IMR-90 (cell line): ENCODE results near the gene EDDM13. TPM values are rescaled to one million over a fixed set of nuclear protein-coding genes. Genes with fewer than 3 reads are reported as not detected.

ENCODE experiments used
- ATAC-seq: fragments of 200-7000 bp; cut with Tn5 transposase; 2 replicates; pipeline ENCODE4 v1.9.1; 2020; ENCODE audit warnings: low read depth, mild to moderate bottlenecking, moderate library complexity
- BruUV-seq: library from RNA; stranded (reverse); fragments of 400-500 nt; replicated peaks from 2 replicates; lab custom pipeline; 2021; lab: Mats Ljungman, UMichigan
- CTCF ChIA-PET: fragments of 300-600 bp; formaldehyde crosslinking; extraction: SDS; loops from one replicate; lab custom pipeline; 2021; ENCODE audit warnings: antibody characterized with exemption; lab: Yijun Ruan, JAX
- POLR2A ChIA-PET: fragments of 300-600 bp; sonication (Branson Sonifier 250); formaldehyde crosslinking; loops from one replicate; lab custom pipeline; 2022; ENCODE audit warnings: antibody characterized with exemption; ENCODE audit not compliant: unreplicated experiment; lab: Charles Lee
- DNase-seq: peaks from one replicate; pipeline ENCODE4 v3.0.0; 2013
- H2AFZ ChIP-seq: replicated peaks from 2 replicates; pipeline ENCODE3; 2013; ENCODE audit warnings: low read length, mild to moderate bottlenecking; ENCODE audit not compliant: poor library complexity
- H2AK5ac ChIP-seq: 2 replicates; pipeline ENCODE4 v1.6.1; 2013; ENCODE audit warnings: low read depth, low read length, inconsistent platforms
- H2AK9ac ChIP-seq: replicated peaks from 2 replicates; pipeline ENCODE3; 2013; ENCODE audit warnings: mild to moderate bottlenecking, low read depth, low read length, moderate library complexity; ENCODE audit not compliant: poor library complexity
- H2BK120ac ChIP-seq: 2 replicates; pipeline ENCODE4 v1.6.1; 2013; ENCODE audit warnings: low read depth, low read length, inconsistent platforms
- H2BK15ac ChIP-seq: 3 replicates; pipeline ENCODE4 v1.6.1; 2013; ENCODE audit warnings: low read depth, low read length, inconsistent platforms
- H2BK20ac ChIP-seq: 2 replicates; pipeline ENCODE4 v1.6.1; 2013; ENCODE audit warnings: low read depth, mild to moderate bottlenecking, inconsistent platforms, low read length, moderate library complexity
- H2BK5ac ChIP-seq: 2 replicates; pipeline ENCODE4 v1.6.1; 2013; ENCODE audit warnings: mild to moderate bottlenecking, low read depth, low read length, inconsistent platforms; ENCODE audit not compliant: poor library complexity, severe bottlenecking
- H3K14ac ChIP-seq: replicated peaks from 2 replicates; pipeline ENCODE4 v1.6.1; 2013; ENCODE audit warnings: low read depth, low read length, inconsistent platforms
- H3K18ac ChIP-seq: 2 replicates; pipeline ENCODE4 v1.6.1; 2013; ENCODE audit warnings: low read depth, low read length, control low read depth
- H3K23ac ChIP-seq: 2 replicates; pipeline ENCODE4 v1.6.1; 2013; ENCODE audit warnings: low read depth, low read length, inconsistent platforms
- H3K27ac ChIP-seq: 2 replicates; pipeline ENCODE4 v1.5.1; 2013; ENCODE audit warnings: mild to moderate bottlenecking, control low read depth, low read length; ENCODE audit not compliant: insufficient read depth
- H3K27me3 ChIP-seq: 2 replicates; pipeline ENCODE4 v1.6.1; 2013; ENCODE audit warnings: low read length; ENCODE audit not compliant: control insufficient read depth, insufficient read depth
- H3K36me3 ChIP-seq: 2 replicates; pipeline ENCODE4 v1.6.1; 2013; ENCODE audit warnings: low read length, mixed read lengths; ENCODE audit not compliant: control insufficient read depth, insufficient read depth
- H3K4ac ChIP-seq: 2 replicates; pipeline ENCODE4 v1.6.1; 2013; ENCODE audit warnings: low read depth, low read length, inconsistent platforms
- H3K4me1 ChIP-seq: 2 replicates; pipeline ENCODE4 v1.6.1; 2013; ENCODE audit warnings: low read length, mixed read lengths; ENCODE audit not compliant: control insufficient read depth, insufficient read depth
- H3K4me2 ChIP-seq: 2 replicates; pipeline ENCODE4 v1.6.1; 2013; ENCODE audit warnings: low read depth, mild to moderate bottlenecking, control low read depth, low read length, moderate library complexity
- H3K4me3 ChIP-seq: 2 replicates; pipeline ENCODE4 v1.5.1; 2013; ENCODE audit warnings: low read depth, mild to moderate bottlenecking, control low read depth, low read length, moderate library complexity; ENCODE audit not compliant: insufficient read depth
- H3K56ac ChIP-seq: 2 replicates; pipeline ENCODE4 v1.6.1; 2013; ENCODE audit warnings: low read length, inconsistent platforms; ENCODE audit not compliant: insufficient read depth; ENCODE audit errors: extremely low read depth
- H3K79me1 ChIP-seq, 2 experiments: 2 replicates each; pipeline ENCODE4 v1.6.1; 2013; ENCODE audit warnings: low read length in 2 of 2, inconsistent platforms in 1 of 2, low read depth in 1 of 2
- H3K9ac ChIP-seq: 2 replicates; pipeline ENCODE4 v1.6.1; 2013; ENCODE audit warnings: low read depth, low read length, control low read depth
- H3K9me1 ChIP-seq: 2 replicates; pipeline ENCODE4 v1.6.1; 2013; ENCODE audit warnings: low read length, inconsistent platforms; ENCODE audit not compliant: insufficient read depth
- H3K9me3 ChIP-seq: 2 replicates; pipeline ENCODE4 v1.6.1; 2013; ENCODE audit warnings: low read length; ENCODE audit not compliant: control insufficient read depth, insufficient read depth
- H4K20me1 ChIP-seq: 2 replicates; pipeline ENCODE4 v1.6.1; 2013; ENCODE audit warnings: low read length, inconsistent platforms; ENCODE audit not compliant: insufficient read depth
- H4K5ac ChIP-seq: 2 replicates; pipeline ENCODE4 v1.6.1; 2013; ENCODE audit warnings: mild to moderate bottlenecking, low read depth, low read length, control low read depth
- H4K8ac ChIP-seq, 2 experiments: 2 replicates each; pipeline ENCODE4 v1.6.1; 2013; ENCODE audit warnings: low read depth in 2 of 2, low read length in 2 of 2, control low read depth in 1 of 2, inconsistent platforms in 1 of 2
- H4K91ac ChIP-seq: 2 replicates; pipeline ENCODE4 v1.6.1; 2013; ENCODE audit warnings: low read depth, low read length, inconsistent platforms; ENCODE audit not compliant: insufficient read depth
- CHD1 ChIP-seq: IDR thresholded peaks from 2 replicates; pipeline ENCODE4 v1.6.1; 2012; ENCODE audit warnings: low read depth, low read length, improper control_type of control experiment
- NFE2L2 ChIP-seq: fragments of 150-350 bp; IDR thresholded peaks from 2 replicates; pipeline ENCODE4 v1.6.1; 2016; ENCODE audit warnings: low read depth, mild to moderate bottlenecking, low read length
- RFX5 ChIP-seq: IDR thresholded peaks from 2 replicates; pipeline ENCODE4 v1.8.0; 2012; ENCODE audit warnings: low read depth, mild to moderate bottlenecking, low read length, moderate library complexity
- WGBS, 2 experiments: methylation state at CpG; one replicate each; pipeline versions ENCODE4 v1.1.5 to v1.1.7; 2013; ENCODE audit warnings: missing lambda C conversion rate in 2 of 2; ENCODE audit not compliant: insufficient read length in 1 of 2; ENCODE audit errors: extremely low coverage in 2 of 2; 5-methylcytosine and 5-hydroxymethylcytosine counted together
- dilution Hi-C: fragments of 300-500 bp; cut with HindIII; formaldehyde crosslinking; loops from one replicate; pipeline ENCODE4 v1.14.3; 2018; ENCODE audit warnings: low sequenced_read_pairs; ENCODE audit not compliant: unreplicated experiment
- in situ Hi-C: fragments of 300-500 bp; cut with MboI; formaldehyde crosslinking; loops from 3 replicates; pipeline ENCODE4 v1.14.3; 2019; ENCODE audit warnings: low sequenced_read_pairs, inconsistent platforms, mixed read lengths
- intact Hi-C: fragments of 100-400 bp; cut with micrococcal nuclease; formaldehyde crosslinking; loops from 2 replicates; pipeline ENCODE4 v1.10.0; 2022
- polyA plus RNA-seq, 3 experiments: library from polyadenylated mRNA; depleted of rRNA; stranded (reverse); fragments of >200 nt; gene quantifications; 2 replicates each; pipeline ENCODE4 v1.2.3, GENCODE V29; 2012; ENCODE audit warnings: low replicate concordance in 1 of 3
- total RNA-seq: library from RNA; depleted of rRNA; stranded (reverse); fragments of >200 nt; gene quantifications from 2 replicates; pipeline ENCODE4 v1.2.3, GENCODE V29; 2012
- TF ChIP-seq, protein P1 (sequence below): fragments of 150-350 bp; IDR thresholded peaks from 2 replicates; pipeline ENCODE4 v1.6.1; 2017; ENCODE audit warnings: mild to moderate bottlenecking, antibody characterized with exemption, low read length, low read depth

The EDDM13 gene
- total and polyA plus RNA-seq, 2 of the 4 experiments (the other 2 are of a cell fraction): not detected

GRCh38 chr19:56312342-56312741 lies 39.8 kb downstream of the EDDM13 start:
- no peak overlapping the region for H3K4ac ChIP-seq
- H3K36me3 ChIP-seq: peaks cover 2% of the 10 kb centered on the region; the same call in 1 of the 2 replicates
- no peaks in the 10 kb centered on the region for H3K9me3 ChIP-seq
- in situ Hi-C loops: no loop called here
- H3K79me1 ChIP-seq: peaks cover 0 to 17% of the 10 kb centered on the region in 2 experiments; a peak in 3 of 4 replicates
- no peak overlapping the region for H3K4me3 ChIP-seq
- H3K27me3 ChIP-seq: no peaks in the 10 kb centered on the region
- H4K8ac ChIP-seq: no peak overlapping the region
- H3K23ac ChIP-seq: no peak overlapping the region
- no CpG with 5 or more reads among the region's 4 CpGs for WGBS, 2 experiments
- H2AK9ac ChIP-seq: no peak overlapping the region
- no peak for ATAC-seq
- TF ChIP-seq CHD1 (no peak), RFX5 (no peak), NFE2L2 (no peak)
- TF ChIP-seq, protein P1, sequence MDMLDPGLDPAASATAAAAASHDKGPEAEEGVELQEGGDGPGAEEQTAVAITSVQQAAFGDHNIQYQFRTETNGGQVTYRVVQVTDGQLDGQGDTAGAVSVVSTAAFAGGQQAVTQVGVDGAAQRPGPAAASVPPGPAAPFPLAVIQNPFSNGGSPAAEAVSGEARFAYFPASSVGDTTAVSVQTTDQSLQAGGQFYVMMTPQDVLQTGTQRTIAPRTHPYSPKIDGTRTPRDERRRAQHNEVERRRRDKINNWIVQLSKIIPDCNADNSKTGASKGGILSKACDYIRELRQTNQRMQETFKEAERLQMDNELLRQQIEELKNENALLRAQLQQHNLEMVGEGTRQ: no peak
- CTCF ChIA-PET: no interaction called here
- DNase-seq: no peak
- POLR2A ChIA-PET: no interaction called here
- no peak overlapping the region for H2AFZ ChIP-seq
- H2BK5ac ChIP-seq: no peak overlapping the region
- H3K18ac ChIP-seq: no peak overlapping the region
- H3K4me1 ChIP-seq: no peaks in the 10 kb centered on the region
- no peak overlapping the region for H3K14ac ChIP-seq
- BruUV-seq: no TSS peak
- H4K91ac ChIP-seq: no peak overlapping the region
- no peak overlapping the region for H2BK20ac ChIP-seq
- H3K27ac ChIP-seq: no peak overlapping the region
- no peak overlapping the region for H2BK120ac ChIP-seq
- no peak overlapping the region for H4K5ac ChIP-seq
- no peak overlapping the region for H2AK5ac ChIP-seq
- H3K9ac ChIP-seq: no peak overlapping the region
- no peak overlapping the region for H2BK15ac ChIP-seq
- H4K20me1 ChIP-seq: no peaks in the 10 kb centered on the region
- dilution Hi-C loops: no loop called here
- H3K9me1 ChIP-seq: peaks cover 10% of the 10 kb centered on the region; the same call in 1 of the 2 replicates
- intact Hi-C loops: loop anchor here (10.0 kb wide), 1 partner anchor 138 kb away; the partner anchor contains the start of gene GALP
- no peak overlapping the region for H3K4me2 ChIP-seq
- no peak overlapping the region for H3K56ac ChIP-seq
